ENCODE measurements around the gene ABHD10. TPM values are rescaled to one million over a fixed set of nuclear protein-coding genes. Genes with fewer than 3 reads are reported as not detected.
"Not testable (repeated sequence)": the region's sequence is repeated elsewhere in the genome, so short reads cannot be mapped to it uniquely, and the experiment has no call there.

The ABHD10 gene
- total RNA-seq, 1 experiment from 2014 or later, result 41.8 TPM

- DNase-seq, result no peak
- H3K4me3 ChIP-seq (ENCODE audit: low read depth, low read length), result no peak within 1 kb of the TSS
- BruUV-seq (replicated peaks), result no TSS peak
- TF ChIP-seq CTCF (IDR thresholded peaks at IDR 0.05; ENCODE audit: insufficient read depth in 1 of 2, low read depth in 1 of 2, low read length in 1 of 2, severe bottlenecking in 1 of 2, unreplicated experiment in 1 of 2), result no peak
- Mint-ChIP-seq H3K27me3 (ENCODE audit: insufficient read depth, unreplicated experiment) (no peaks in the 10 kb centered on the region), H3K9me3 (ENCODE audit: unreplicated experiment) (no peaks in the 10 kb centered on the region), H3K4me1 (ENCODE audit: low read depth, unreplicated experiment) (peaks cover 7% of the 10 kb centered on the region), H3K27ac (ENCODE audit: unreplicated experiment) (no peak within 1 kb of the TSS), H3K4me3 (ENCODE audit: unreplicated experiment) (no peak within 1 kb of the TSS), H3K36me3 (ENCODE audit: insufficient read depth, unreplicated experiment) (no peaks in the 10 kb centered on the region)
- no peaks in the 10 kb centered on the region for H3K9me3 ChIP-seq
- intact Hi-C loops (cut with micrococcal nuclease; ENCODE audit: unreplicated experiment), result no loop called here
- CTCF ChIA-PET, result interaction anchor here (0.8 kb wide), 1 partner anchor 9 kb away, joined by 3 read pairs; no protein-coding TSS in a partner anchor
- POLR2A ChIA-PET, result no interaction called here
- H3K36me3 ChIP-seq (ENCODE audit: control insufficient read depth, insufficient read depth, low read length), result no peaks in the 10 kb centered on the region
- H3K4me1 ChIP-seq, result no peaks in the 10 kb centered on the region
- no peaks in the 10 kb centered on the region for H3K27me3 ChIP-seq (replicated peaks; ENCODE audit: control insufficient read depth, insufficient read depth, low read length)
These were observed 55.6 kb downstream of the ABHD10 start, which contains the start of gene TMPRSS7 for GRCh38 chr3:112034436-112034835. Gene TMPRSS7, plus strand, starts transcription at chr3:112034736. Its CDS starts 110 bp downstream, at chr3:112034846.

DNA sequence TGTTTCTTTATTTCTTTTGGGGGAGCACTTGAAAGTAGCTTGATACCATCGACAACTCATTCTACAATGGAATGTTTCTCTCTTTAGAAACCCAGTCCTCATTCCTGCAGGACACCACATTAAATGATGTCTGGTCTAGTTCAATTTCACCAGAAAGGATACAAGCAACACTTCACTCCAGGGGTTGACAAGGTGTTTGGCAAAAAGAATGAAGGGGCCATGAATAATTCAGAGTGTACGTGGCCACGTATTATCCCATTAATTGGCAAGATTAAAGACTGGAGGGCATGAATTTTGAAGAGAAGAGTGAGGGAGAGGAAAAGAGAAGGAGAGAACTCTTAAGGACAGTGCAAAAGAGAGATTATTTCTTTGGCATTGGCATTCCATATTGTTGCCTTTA is 56.4 kb downstream of the ABHD10 start:
- intact Hi-C loops (cut with micrococcal nuclease; ENCODE audit: unreplicated experiment), result no loop called here
- POLR2A ChIA-PET, result no interaction called here
- Histone ChIP-seq H3K27me3 (replicated peaks; ENCODE audit: control insufficient read depth, insufficient read depth, low read length) (no peaks in the 10 kb centered on the region), H3K36me3 (ENCODE audit: control insufficient read depth, insufficient read depth, low read length) (no peaks in the 10 kb centered on the region), H3K4me1 (no peaks in the 10 kb centered on the region), H3K4me3 (ENCODE audit: low read depth, low read length) (no peak overlapping the region), H3K9me3 (no peaks in the 10 kb centered on the region)
- Mint-ChIP-seq H3K9me3 (ENCODE audit: unreplicated experiment) (no peaks in the 10 kb centered on the region), H3K4me3 (ENCODE audit: unreplicated experiment) (no peak overlapping the region), H3K27me3 (ENCODE audit: insufficient read depth, unreplicated experiment) (no peaks in the 10 kb centered on the region), H3K36me3 (ENCODE audit: insufficient read depth, unreplicated experiment) (no peaks in the 10 kb centered on the region), H3K4me1 (ENCODE audit: low read depth, unreplicated experiment) (peaks cover 7% of the 10 kb centered on the region), H3K27ac (ENCODE audit: unreplicated experiment) (no peak overlapping the region)
- no peak for DNase-seq
- CTCF ChIA-PET, result interaction anchor here (0.8 kb wide), 1 partner anchor 8 kb away, joined by 3 read pairs; no protein-coding TSS in a partner anchor
- no peak for TF ChIP-seq CTCF (IDR thresholded peaks at IDR 0.05; ENCODE audit: insufficient read depth in 1 of 2, low read depth in 1 of 2, low read length in 1 of 2, severe bottlenecking in 1 of 2, unreplicated experiment in 1 of 2)
- BruUV-seq (replicated peaks), result no TSS peak

GRCh38 chr3:112037194-112037593 is 58.4 kb downstream of the ABHD10 start:
- H3K36me3 ChIP-seq (ENCODE audit: control insufficient read depth, insufficient read depth, low read length); POLR2A ChIA-PET; CTCF ChIA-PET; DNase-seq; H3K27me3 ChIP-seq (replicated peaks; ENCODE audit: control insufficient read depth, insufficient read depth, low read length); H3K9me3 Mint-ChIP-seq (ENCODE audit: unreplicated experiment); intact Hi-C loops (cut with micrococcal nuclease; ENCODE audit: unreplicated experiment); H3K4me3 ChIP-seq (ENCODE audit: low read depth, low read length); H3K27me3 Mint-ChIP-seq (ENCODE audit: insufficient read depth, unreplicated experiment); H3K9me3 ChIP-seq; H3K36me3 Mint-ChIP-seq (ENCODE audit: insufficient read depth, unreplicated experiment); H3K4me3 Mint-ChIP-seq (ENCODE audit: unreplicated experiment); H3K4me1 Mint-ChIP-seq (ENCODE audit: low read depth, unreplicated experiment); H3K27ac Mint-ChIP-seq (ENCODE audit: unreplicated experiment); H3K4me1 ChIP-seq; BruUV-seq (replicated peaks): not testable (repeated sequence)

DNA sequence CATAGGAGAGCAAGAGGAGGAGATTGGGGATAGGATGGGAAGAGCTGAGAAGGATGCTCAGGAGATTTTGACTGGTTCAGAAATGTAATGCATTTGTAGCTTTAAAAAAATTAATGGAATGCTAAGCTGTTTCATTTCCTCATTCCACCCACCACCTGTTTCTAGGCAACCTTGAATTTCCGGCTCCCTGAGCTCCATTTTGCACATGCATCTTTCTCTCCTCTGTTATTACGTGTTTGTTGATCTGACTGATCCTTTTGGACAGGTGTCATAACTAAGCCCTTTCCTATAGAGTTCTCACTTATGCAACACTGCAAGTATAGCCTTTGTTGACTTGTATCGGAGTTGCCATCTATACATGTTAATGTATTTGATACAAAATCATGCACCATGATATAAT is 60.0 kb downstream of the ABHD10 start:
- POLR2A ChIA-PET, result interaction anchor here (1.1 kb wide), 1 partner anchor 60 kb away, joined by 5 read pairs; the partner anchor contains the start of gene ABHD10
- H3K36me3 ChIP-seq (ENCODE audit: control insufficient read depth, insufficient read depth, low read length), result no peaks in the 10 kb centered on the region
- H3K4me1 ChIP-seq, result peaks cover 4% of the 10 kb centered on the region; the same call in 1 of the 2 replicates
- Mint-ChIP-seq H3K27ac (ENCODE audit: unreplicated experiment) (no peak overlapping the region), H3K4me1 (ENCODE audit: low read depth, unreplicated experiment) (peaks cover 7% of the 10 kb centered on the region), H3K9me3 (ENCODE audit: unreplicated experiment) (no peaks in the 10 kb centered on the region), H3K4me3 (ENCODE audit: unreplicated experiment) (no peak overlapping the region), H3K36me3 (ENCODE audit: insufficient read depth, unreplicated experiment) (no peaks in the 10 kb centered on the region), H3K27me3 (ENCODE audit: insufficient read depth, unreplicated experiment) (no peaks in the 10 kb centered on the region)
- H3K4me3 ChIP-seq (ENCODE audit: low read depth, low read length), result no peak overlapping the region
- no peak for DNase-seq
- no peak for TF ChIP-seq CTCF (IDR thresholded peaks at IDR 0.05; ENCODE audit: insufficient read depth in 1 of 2, low read depth in 1 of 2, low read length in 1 of 2, severe bottlenecking in 1 of 2, unreplicated experiment in 1 of 2)
- CTCF ChIA-PET, result interaction anchor here (0.9 kb wide), 1 partner anchor 25 kb away, joined by 8 read pairs; no protein-coding TSS in a partner anchor
- no peaks in the 10 kb centered on the region for H3K27me3 ChIP-seq (replicated peaks; ENCODE audit: control insufficient read depth, insufficient read depth, low read length)
- intact Hi-C loops (cut with micrococcal nuclease; ENCODE audit: unreplicated experiment), result no loop called here
- no TSS peak for BruUV-seq (replicated peaks)
- H3K9me3 ChIP-seq, result no peaks in the 10 kb centered on the region

All from Caco-2 (cell line).